ENCODE results near the gene PCNT.
A peak's percentile ranks its signal among the peaks of the same experiment; 100 is the strongest.
"Not testable (repeated sequence)": the region's sequence is repeated elsewhere in the genome, so short reads cannot be mapped to it uniquely, and the experiment has no call there.

The PCNT gene

GRCh38 chr21:46431448-46431847 lies 107.5 kb downstream of the PCNT start:
- peak in 1 of 3 experiments; percentile 43 for DNase-seq

DNA sequence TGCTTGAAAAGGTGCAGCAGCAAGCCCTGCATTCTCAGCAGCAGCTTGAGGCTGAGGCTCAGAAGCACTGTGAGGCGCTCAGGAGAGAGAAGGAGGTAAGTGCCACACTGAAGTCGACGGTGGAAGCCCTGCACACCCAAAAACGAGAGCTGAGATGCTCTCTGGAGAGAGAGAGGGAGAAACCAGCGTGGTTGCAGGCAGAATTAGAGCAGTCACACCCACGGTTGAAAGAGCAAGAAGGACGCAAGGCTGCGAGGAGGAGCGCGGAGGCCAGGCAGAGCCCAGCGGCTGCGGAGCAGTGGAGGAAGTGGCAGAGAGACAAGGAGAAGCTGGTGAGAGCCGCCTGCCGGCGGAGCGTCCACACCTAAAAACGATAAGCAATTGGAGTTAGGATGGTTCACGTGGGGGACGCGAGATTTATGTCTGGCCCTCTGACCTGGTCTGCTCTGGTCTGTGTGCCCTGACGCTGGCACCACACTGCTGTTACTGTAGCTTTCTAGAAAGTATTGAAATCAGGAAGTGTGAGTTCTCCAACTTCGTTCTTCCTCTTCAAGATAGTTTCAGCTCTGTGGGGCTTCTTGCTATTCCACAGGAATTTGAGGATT lies 108.0 kb downstream of the PCNT start:
- DNase-seq, result no peak

DNA sequence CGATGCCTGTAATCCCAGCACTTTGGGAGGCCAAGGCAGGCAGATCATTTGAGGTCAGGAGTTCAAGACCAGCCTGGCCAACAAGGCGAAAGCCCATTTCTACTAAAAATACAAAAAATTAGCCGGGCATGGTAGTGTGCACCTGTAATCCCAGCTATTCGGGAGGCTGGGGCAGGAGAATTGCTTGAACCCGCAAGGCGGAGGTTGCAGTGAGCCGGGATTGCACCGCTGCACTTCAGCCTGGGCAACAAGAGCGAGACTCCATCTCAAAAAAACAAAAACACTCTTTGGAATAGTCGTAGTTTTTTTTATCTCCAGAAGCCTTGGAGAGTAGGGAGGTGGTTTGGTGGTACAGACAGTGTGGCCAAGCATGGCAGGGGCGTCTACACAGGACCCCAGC lies 109.2 kb downstream of the PCNT start:
- DNase-seq, result not testable (repeated sequence)

DNA sequence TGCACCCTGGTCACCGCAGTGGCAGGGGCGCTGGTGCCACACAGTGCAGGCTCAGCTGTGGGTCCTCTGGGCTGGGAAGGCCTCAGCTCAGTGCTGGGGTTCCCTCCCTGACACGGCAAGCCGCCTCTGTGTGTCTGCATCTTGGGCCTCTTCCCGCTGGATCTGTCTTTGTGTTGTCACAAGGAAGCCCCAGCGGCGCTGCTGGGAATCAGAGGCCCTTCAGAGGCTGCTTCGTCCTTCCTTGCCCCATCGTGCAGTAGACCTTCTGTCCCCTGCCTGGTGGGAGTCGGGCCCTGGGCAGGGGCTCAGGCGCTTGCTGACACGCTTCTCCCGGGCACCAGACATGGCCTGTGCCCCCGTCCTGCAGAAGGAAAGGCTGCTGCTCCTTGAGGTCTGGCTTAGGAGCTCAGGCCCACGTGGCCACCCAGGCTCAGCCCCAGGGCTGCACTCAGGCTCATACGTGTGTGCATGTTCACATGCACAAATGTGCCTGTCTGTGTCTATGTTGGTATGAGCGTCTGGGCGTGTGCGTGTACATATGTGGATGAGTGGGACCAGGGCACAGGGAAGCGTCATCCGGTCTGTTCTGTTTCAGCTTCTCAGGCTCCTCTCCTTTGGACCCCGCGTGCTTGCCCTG lies 110.5 kb downstream of the PCNT start:
- DNase-seq, result no peak

DNA sequence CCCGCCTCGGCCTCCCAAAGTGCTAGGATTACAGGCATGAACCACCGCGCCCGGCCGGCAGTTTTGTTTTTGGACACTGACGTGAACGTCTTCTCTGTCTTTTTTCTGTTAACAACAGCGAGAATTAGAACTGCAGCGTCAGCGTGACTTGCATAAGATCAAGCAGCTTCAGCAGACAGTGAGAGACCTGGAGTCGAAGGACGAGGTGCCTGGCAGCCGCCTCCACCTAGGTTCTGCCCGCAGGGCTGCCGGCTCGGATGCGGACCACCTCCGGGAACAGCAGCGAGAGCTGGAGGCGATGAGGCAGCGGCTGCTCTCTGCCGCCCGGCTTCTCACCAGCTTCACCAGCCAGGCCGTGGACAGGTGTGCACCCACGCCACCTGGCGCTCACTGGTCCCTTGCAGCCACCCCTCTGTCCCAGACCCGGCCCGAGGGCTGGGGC lies 111.9 kb downstream of the PCNT start:
- DNase-seq, result no peak

DNA sequence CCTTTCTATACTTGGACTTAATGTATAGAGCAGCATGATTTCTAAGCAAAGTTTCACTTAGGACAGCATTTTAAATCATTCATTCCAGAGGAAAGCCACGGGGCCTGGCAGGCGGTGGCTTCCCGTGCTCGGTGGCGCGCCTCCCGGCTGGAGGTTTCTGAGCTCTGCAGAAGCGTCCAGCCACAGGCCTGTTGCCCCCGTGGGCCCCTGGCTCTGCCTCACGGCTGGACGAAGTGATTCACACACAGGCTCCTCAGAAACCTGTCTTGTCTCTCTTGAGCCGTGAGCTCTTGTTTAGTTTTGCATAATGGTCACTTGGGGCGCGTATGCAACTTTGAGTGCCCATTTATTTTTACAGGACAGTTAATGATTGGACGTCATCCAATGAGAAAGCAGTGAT lies 112.7 kb downstream of the PCNT start:
- DNase-seq, result no peak

DNA sequence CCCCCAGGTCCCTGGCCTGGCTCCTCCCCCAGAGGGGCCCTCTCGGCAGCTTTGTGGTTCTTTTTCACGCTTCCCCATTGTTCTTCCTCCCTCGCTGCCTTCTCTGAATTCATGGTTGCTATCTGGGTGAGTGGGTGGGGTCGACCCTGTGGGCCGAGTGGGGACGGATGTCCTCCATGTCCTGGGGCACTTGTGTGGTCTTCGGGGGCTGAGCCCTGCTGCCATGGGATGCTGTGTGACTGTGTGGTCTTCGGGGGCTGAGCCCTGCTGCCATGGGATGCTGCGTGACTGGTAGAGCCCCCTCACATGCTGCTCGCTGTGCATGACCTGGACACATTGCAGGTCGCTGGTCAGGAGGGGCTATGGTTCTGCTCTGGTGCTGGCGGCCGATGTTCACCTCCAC lies 113.1 kb downstream of the PCNT start:
- no peak for DNase-seq

GRCh38 chr21:46437511-46437910 lies 113.6 kb downstream of the PCNT start:
- DNase-seq, result no peak

DNA sequence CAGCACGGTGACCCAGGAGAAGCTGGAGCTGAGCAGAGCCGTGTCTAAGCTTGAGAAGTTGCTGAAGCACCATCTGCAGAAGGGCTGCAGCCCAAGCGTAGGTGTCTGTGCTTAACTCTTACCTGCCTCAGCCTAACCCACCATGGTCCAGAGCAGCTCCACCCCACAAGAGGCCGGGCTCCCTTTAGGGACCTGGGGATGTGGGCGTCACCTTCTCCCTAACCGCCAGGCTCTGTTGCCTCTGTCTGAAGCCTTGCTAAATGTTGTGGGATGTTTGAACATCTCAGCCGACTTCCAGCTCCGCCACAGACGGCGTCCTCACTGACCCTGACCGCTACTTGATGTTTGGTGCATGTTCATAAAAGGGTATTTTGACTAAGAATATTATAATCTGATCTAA lies 114.3 kb downstream of the PCNT start:
- no peak for DNase-seq

DNA sequence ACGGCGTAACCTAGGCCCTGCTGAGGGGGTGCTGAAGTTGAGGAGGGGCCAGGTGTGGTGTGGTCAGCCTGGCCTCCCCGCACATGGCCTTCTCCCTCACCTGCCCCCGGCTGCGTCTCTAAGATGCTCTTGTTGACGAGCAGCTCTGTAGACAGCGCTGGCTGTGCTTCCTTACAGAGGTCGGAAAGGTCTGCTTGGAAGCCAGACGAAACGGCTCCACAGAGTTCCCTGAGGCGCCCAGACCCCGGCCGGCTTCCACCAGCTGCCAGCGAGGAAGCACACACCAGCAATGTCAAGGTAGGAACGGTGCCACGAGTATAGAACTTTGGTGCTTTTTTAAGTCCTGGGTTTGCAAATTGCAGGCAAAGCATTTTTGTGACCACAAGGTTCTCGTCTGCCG lies 116.0 kb downstream of the PCNT start:
- no peak for DNase-seq

DNA sequence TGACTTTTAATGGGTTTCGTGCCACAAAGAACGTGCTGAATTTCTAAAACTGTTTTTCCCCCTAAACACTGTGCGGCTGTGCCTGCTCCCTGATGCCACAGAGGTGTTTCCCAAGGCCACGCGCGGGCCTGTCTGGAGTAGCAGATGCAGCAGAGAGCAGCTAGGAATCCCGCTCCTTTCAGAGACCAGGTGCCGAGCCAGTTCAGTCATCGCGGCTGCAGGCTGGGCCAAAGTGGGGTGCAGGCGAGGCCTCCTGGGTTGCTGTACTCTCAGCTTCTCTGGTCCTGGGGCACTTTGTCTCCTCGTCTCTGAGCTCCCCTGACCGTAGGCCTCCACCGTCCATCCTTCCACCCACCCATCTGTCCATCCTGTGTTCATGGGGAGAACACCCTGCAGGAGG lies 117.4 kb downstream of the PCNT start:
- DNase-seq, result no peak

- DNase-seq, result no peak
These were observed 118.1 kb downstream of the PCNT start for GRCh38 chr21:46441961-46442498.

- no peak for DNase-seq
These were observed 119.0 kb downstream of the PCNT start for GRCh38 chr21:46442938-46443337.

GRCh38 chr21:46443910-46444309 lies 120.0 kb downstream of the PCNT start:
- no peak for DNase-seq

DNA sequence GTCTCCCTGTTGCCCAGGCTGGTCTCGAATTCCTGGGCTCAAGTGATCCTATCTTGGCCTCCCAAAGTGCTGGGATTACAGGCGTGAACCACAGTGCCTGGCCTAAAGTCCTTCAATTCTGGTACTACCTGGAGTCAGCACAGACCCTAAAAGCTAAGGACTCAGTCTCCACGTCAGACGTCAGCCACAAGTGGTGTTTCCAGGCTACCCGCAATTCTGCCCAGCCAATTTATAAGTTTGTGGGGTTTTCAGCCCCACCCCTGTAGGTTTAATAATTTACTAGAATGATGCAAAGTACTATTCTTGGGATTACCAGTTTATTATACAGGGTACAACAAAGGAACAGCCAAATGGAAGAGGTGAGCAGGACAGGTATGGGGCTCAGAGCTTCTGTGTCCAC lies 124.2 kb downstream of the PCNT start:
- DNase-seq, result no peak

- not testable (repeated sequence) for DNase-seq
These were observed 124.9 kb downstream of the PCNT start for GRCh38 chr21:46448855-46449254.

DNA sequence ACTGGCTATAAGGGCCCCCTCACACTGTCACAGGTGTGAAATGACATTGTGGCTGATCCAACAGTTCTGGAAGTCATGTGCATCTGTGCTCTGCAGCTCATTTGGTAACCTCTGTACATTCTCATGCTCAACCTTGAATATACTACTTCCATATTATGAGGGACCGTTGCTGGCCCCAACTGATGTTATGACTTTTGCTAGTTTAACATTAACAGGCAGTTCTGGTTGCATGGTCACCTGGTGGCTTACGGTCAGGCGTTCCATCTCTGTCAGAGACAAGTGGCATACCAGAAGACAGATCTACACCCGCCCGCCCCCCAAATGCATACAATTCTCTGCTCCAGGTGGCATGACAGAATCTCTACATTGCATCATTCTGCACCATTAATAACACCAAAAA lies 128.8 kb downstream of the PCNT start:
- DNase-seq, result no peak

DNA sequence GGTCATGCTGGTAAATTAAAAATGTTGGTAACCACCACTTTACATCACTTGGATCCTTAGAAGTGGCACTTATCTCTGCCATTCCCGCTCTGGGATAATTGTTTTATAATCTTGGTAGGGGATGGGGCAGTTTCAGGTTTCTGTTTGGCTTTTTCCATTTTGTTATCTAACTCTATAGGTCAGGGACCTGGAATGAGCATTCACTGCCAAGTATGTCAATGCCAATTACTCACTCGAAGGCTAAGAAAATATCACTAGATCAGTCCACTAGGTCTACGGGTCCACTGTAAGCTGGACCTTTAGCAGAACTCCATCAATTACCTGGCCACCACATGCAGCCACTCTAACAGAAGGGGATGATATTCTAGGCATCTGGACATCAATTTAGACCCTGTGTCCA lies 130.2 kb downstream of the PCNT start:
- peak in 1 of 3 experiments; percentile 84 for DNase-seq

- DNase-seq, result peak in 1 of 3 experiments; percentile 53
These were observed 130.9 kb downstream of the PCNT start for GRCh38 chr21:46454634-46455390.

GRCh38 chr21:46455575-46456385 lies 131.8 kb downstream of the PCNT start:
- no peak for DNase-seq

- no peak for DNase-seq
These were observed 132.8 kb downstream of the PCNT start for GRCh38 chr21:46456750-46457149.

DNA sequence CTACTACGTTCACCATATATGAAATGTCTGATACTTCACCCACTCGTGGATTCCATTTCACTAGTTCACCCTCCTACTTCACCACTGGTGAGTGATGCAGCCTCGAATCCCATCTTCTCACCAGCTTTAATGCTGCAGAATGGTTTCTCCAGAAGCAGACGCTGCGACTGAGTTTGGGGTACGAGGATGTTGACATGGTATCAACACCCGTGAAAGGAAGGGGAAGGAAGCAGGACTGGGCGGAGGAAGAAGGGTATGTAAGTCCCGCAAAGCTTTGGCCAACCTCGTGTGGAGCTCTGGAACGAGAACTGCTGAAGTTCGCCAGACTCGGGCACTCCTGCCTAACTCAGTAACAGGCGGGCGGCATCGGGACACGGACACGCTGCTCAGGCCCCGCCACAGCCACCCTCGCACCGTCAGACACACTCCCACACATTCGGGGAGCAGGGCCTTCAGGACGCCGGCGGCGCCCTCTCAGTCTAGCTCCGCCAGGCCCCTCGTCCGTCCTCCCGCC lies 133.9 kb downstream of the PCNT start:
- DNase-seq, result no peak
